ENCODE data around the gene KLK13. TPM values are rescaled to one million over a fixed set of nuclear protein-coding genes. Genes with fewer than 3 reads are reported as not detected.

The KLK13 gene
- total RNA-seq, 4 donors from 2014 or later = 6.6 to 23.5 (median 16.5) TPM

DNA sequence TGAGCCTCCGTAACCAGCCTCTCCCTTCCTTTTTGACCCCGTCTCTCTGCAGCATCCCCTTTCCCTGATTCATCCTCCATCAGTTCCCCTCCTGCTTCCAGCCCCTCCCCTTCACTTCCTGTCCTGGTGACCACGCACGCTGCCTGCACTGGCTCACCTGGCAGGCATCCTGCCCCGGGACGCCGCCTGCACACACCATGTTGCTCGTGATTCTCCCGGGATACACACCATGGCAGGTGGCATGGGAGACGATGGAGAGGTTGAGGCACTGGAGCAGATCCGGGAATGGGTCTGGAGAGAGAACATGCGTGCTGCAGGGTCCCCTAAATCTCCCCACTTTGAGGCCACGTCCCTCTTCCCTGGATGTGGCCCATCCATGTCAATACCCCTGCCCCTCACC lies 34.3 kb downstream of the KLK13 start:
- H3K27ac ChIP-seq = no peak overlapping the region
- WGBS = 82% methylated on average over 13 of the region's 13 CpGs
- no peaks in the 10 kb centered on the region for H3K9me3 ChIP-seq
- H3K4me3 ChIP-seq = no peak overlapping the region
- TF ChIP-seq EP300 (IDR thresholded peaks at IDR 0.05) = no peak
- no peak for TF ChIP-seq CTCF (IDR thresholded peaks at IDR 0.05)
- no peak for TF ChIP-seq POLR2A (IDR thresholded peaks at IDR 0.05)
- no peak for TF ChIP-seq POLR2AphosphoS5 (IDR thresholded peaks at IDR 0.05)
- no peaks in the 10 kb centered on the region for H3K36me3 ChIP-seq
- H3K4me1 ChIP-seq = peaks cover 3% of the 10 kb centered on the region
- peaks cover 23% of the 10 kb centered on the region for H3K27me3 ChIP-seq
- DNase-seq (ENCODE audit: low spot score in 2 of 2) = peak in 1 of 2 donors; percentile 46

GRCh38 chr19:51029718-51030117 lies 35.2 kb downstream of the KLK13 start:
- no peaks in the 10 kb centered on the region for H3K36me3 ChIP-seq
- H3K4me1 ChIP-seq = peaks cover 3% of the 10 kb centered on the region
- no peak overlapping the region for H3K27ac ChIP-seq
- no peak for TF ChIP-seq EP300 (IDR thresholded peaks at IDR 0.05)
- DNase-seq (ENCODE audit: low spot score in 2 of 2) = peak in 1 of 2 donors; percentile 10
- peaks cover 26% of the 10 kb centered on the region for H3K27me3 ChIP-seq
- WGBS = 82% methylated on average over 2 of the region's 2 CpGs
- no peak overlapping the region for H3K4me3 ChIP-seq
- H3K9me3 ChIP-seq = no peaks in the 10 kb centered on the region

GRCh38 chr19:51027873-51028272 lies 37.0 kb downstream of the KLK13 start:
- 47% methylated on average over 5 of the region's 5 CpGs for WGBS

GRCh38 chr19:51027126-51027806 lies 37.6 kb downstream of the KLK13 start:
- H3K27me3 ChIP-seq = peaks cover 40% of the 10 kb centered on the region
- no peaks in the 10 kb centered on the region for H3K9me3 ChIP-seq
- 27% methylated on average over 14 of the region's 14 CpGs for WGBS
- H3K36me3 ChIP-seq = no peaks in the 10 kb centered on the region
- peak in 1 of 2 donors; percentile 54 for DNase-seq (ENCODE audit: low spot score in 2 of 2)
- H3K27ac ChIP-seq = peak overlapping the region; percentile 82
- H3K4me1 ChIP-seq = peaks cover 3% of the 10 kb centered on the region
- no peak for TF ChIP-seq POLR2A (IDR thresholded peaks at IDR 0.05)
- no peak for TF ChIP-seq EP300 (IDR thresholded peaks at IDR 0.05)
- TF ChIP-seq POLR2AphosphoS5 (IDR thresholded peaks at IDR 0.05) = no peak
- no peak for TF ChIP-seq CTCF (IDR thresholded peaks at IDR 0.05)
- H3K4me3 ChIP-seq = peak overlapping the region; percentile 34

More at GRCh38 chr19:51027873-51028272, 37.0 kb downstream of the KLK13 start:
- Histone ChIP-seq H3K4me3 (no peak overlapping the region), H3K27me3 (peaks cover 34% of the 10 kb centered on the region), H3K27ac (peak overlapping the region; percentile 82), H3K9me3 (no peaks in the 10 kb centered on the region), H3K36me3 (no peaks in the 10 kb centered on the region), H3K4me1 (peaks cover 3% of the 10 kb centered on the region)
- TF ChIP-seq CTCF (IDR thresholded peaks at IDR 0.05) = no peak
- no peak for TF ChIP-seq EP300 (IDR thresholded peaks at IDR 0.05)
- TF ChIP-seq POLR2A (IDR thresholded peaks at IDR 0.05) = no peak
- no peak for TF ChIP-seq POLR2AphosphoS5 (IDR thresholded peaks at IDR 0.05)
- DNase-seq (ENCODE audit: low spot score in 2 of 2) = no peak

DNA sequence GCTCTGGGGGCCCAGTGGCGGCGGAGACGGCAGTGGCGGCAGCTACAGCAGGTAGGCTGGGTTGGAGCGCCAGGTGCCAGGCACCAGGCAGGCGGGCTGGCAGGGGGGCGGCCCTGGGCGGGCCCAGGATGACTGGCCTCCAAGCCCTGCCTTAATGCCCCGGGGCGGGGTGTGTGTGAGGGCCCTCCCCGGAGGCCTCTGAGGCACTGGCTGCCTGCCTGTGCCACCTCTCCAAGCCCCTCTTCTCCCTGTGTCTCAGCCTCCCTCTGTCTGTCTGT lies 38.4 kb downstream of the KLK13 start, which contains the start of gene KLK11:
KLK11 (minus strand) TSS at position 63 of the 278 bp plus-strand sequence. CDS start 985 bp downstream, outside the sequence.
- Histone ChIP-seq H3K9me3 (no peaks in the 10 kb centered on the region), H3K27ac (peak within 1 kb of the TSS; percentile 82), H3K27me3 (peaks cover 40% of the 10 kb centered on the region), H3K4me3 (peak within 1 kb of the TSS; percentile 34), H3K36me3 (no peaks in the 10 kb centered on the region), H3K4me1 (peaks cover 3% of the 10 kb centered on the region)
- 58% methylated on average over 11 of the region's 11 CpGs for WGBS
- TF ChIP-seq CTCF (IDR thresholded peaks at IDR 0.05) = no peak
- TF ChIP-seq EP300 (IDR thresholded peaks at IDR 0.05) = no peak
- no peak for TF ChIP-seq POLR2A (IDR thresholded peaks at IDR 0.05)
- TF ChIP-seq POLR2AphosphoS5 (IDR thresholded peaks at IDR 0.05) = no peak
- peak in 1 of 2 donors; percentile 64 for DNase-seq (ENCODE audit: low spot score in 2 of 2)

All from suprapubic skin (tissue), 4 donors.